NT2/D1 (cell line): ENCODE results near the gene RCAN2.

Experiments used
- YY1 ChIP-seq: IDR thresholded peaks from 2 replicates; pipeline ENCODE4 v1.6.1; 2011; ENCODE audit not compliant: insufficient read length, insufficient read depth
- ZNF274 ChIP-seq: IDR thresholded peaks from 2 replicates; pipeline ENCODE4 v1.6.1; 2011; ENCODE audit warnings: mild to moderate bottlenecking, low read depth, low read length

DNA sequence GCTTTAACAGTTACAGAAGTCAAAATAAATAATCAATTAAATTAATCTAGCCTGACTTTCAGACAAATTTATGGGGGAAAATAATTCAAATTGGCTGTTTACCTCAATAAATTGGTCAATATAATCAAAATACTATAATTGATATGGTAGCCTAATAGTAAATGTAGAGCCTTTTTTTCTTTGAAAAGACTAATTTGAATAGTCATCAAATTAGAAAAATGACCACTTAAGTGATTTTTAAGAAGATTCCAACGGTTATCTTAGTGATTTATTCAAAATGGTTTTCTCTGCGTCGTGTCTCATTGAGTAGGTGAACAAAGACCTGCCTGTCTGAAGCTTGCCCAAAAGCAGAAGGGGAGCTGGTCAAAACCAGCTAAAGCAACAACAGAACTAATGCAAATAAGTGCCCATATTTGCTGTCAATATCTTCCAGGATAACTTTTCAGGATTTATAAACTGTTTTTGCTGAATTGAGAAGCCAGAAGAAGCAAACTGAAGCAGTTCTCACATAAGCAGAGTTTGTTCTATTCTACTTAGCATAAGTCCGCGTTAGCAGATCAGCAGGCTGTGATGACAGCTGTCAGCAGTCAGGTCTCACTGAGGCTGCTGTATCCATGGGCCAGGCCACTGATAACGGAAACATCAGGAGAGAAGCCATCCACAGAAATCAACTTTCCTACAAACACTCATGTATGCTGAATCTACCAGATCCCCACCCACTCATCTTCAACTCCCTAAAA lies 7.0 kb downstream of the RCAN2 start:
- TF ChIP-seq YY1 (no peak), ZNF274 (no peak)
